Panc1 (cell line): ENCODE data around the gene USP43. TPM values are rescaled to one million over a fixed set of nuclear protein-coding genes. Genes with fewer than 3 reads are reported as not detected.
"Not testable (repeated sequence)": the region's sequence is repeated elsewhere in the genome, so short reads cannot be mapped to it uniquely, and the experiment has no call there.

ENCODE experiments used
- ATAC-seq: fragments of 200-7000 bp; cut with Tn5 transposase; 2 replicates; pipeline ENCODE4 v1.9.1; 2020; ENCODE audit warnings: mild to moderate bottlenecking, moderate library complexity
- BruUV-seq: library from RNA; stranded (reverse); fragments of 400-500 nt; replicated peaks from 2 replicates; lab custom pipeline; 2021; lab: Mats Ljungman, UMichigan
- CTCF ChIA-PET: fragments of 300-600 bp; sonication (Branson Sonifier 250); formaldehyde crosslinking; loops from one replicate; lab custom pipeline; 2022; ENCODE audit warnings: antibody characterized with exemption; lab: Charles Lee
- POLR2A ChIA-PET: fragments of 300-600 bp; sonication (Branson Sonifier 250); formaldehyde crosslinking; loops from one replicate; lab custom pipeline; 2022; ENCODE audit warnings: antibody characterized with exemption; lab: Charles Lee
- DNase-seq: peaks from one replicate; pipeline ENCODE4 v3.0.0-alpha.2; 2010; ENCODE audit warnings: low read depth, low spot score
- H3K27ac ChIP-seq: 2 replicates; pipeline ENCODE4 v1.5.1; 2011; ENCODE audit warnings: mild to moderate bottlenecking, low read length, inconsistent platforms
- H3K27me3 ChIP-seq: fragments of 200-500 bp; sonication (Bioruptor generic); 2 replicates; pipeline ENCODE4 v1.6.0; 2014; ENCODE audit warnings: low read length, inconsistent platforms; ENCODE audit not compliant: control insufficient read depth, insufficient read depth
- H3K36me3 ChIP-seq: fragments of 200-500 bp; sonication (Bioruptor generic); 2 replicates; pipeline ENCODE4 v1.5.1; 2014; ENCODE audit warnings: inconsistent platforms, mild to moderate bottlenecking, low read length, moderate library complexity; ENCODE audit not compliant: control insufficient read depth, insufficient read depth
- H3K4me1 ChIP-seq: 2 replicates; pipeline ENCODE4 v1.5.1; 2011; ENCODE audit warnings: inconsistent platforms, mild to moderate bottlenecking, low read length, moderate library complexity; ENCODE audit not compliant: control insufficient read depth, insufficient read depth
- H3K4me3 ChIP-seq, 2 experiments: 2 replicates each; pipeline ENCODE4 v1.5.1; 2011 to 2012; ENCODE audit warnings: low read depth in 2 of 2, low read length in 2 of 2, mild to moderate bottlenecking in 2 of 2, inconsistent platforms in 1 of 2, moderate library complexity in 1 of 2
- H3K9me3 ChIP-seq: fragments of 200-500 bp; sonication (Bioruptor generic); 2 replicates; pipeline ENCODE4 v1.5.1; 2014; ENCODE audit warnings: low read depth, mild to moderate bottlenecking, inconsistent platforms, low read length, moderate library complexity; ENCODE audit not compliant: control insufficient read depth, insufficient read depth
- CTCF ChIP-seq: fragments of 450-650 bp; IDR thresholded peaks from 2 replicates; pipeline ENCODE4 v1.5.1; 2017; ENCODE audit warnings: mild to moderate bottlenecking
- POLR2AphosphoS5 ChIP-seq: IDR thresholded peaks from 2 replicates; pipeline ENCODE4 v1.6.1; 2012; ENCODE audit warnings: mild to moderate bottlenecking, low read depth, low read length, moderate library complexity
- REST ChIP-seq, 2 experiments: IDR thresholded peaks; 2 replicates each; pipeline ENCODE4 v1.6.1; 2011 to 2012; ENCODE audit warnings: low read depth in 2 of 2, control low read depth in 1 of 2, low read length in 1 of 2, mild to moderate bottlenecking in 1 of 2, moderate library complexity in 1 of 2; ENCODE audit not compliant: insufficient read depth in 1 of 2
- SIN3A ChIP-seq: IDR thresholded peaks from 2 replicates; pipeline ENCODE4 v1.6.1; 2012; ENCODE audit warnings: low read depth, mild to moderate bottlenecking, low read length, moderate library complexity, borderline replicate concordance; ENCODE audit not compliant: insufficient read depth
- TCF7L2 ChIP-seq: IDR thresholded peaks from 2 replicates; pipeline ENCODE4 v1.6.1; 2011; ENCODE audit warnings: mild to moderate bottlenecking, low read depth, low read length, inconsistent platforms
- in situ Hi-C: cut with HindIII; loops from 2 replicates; pipeline ENCODE4 v1.10.0; 2016; ENCODE audit warnings: low sequenced_read_pairs, low pct_unique_long_range_greater_than_20kb
- intact Hi-C: fragments of 100-400 bp; cut with micrococcal nuclease; formaldehyde crosslinking; loops from one replicate; pipeline ENCODE4 v1.10.0; 2022; ENCODE audit not compliant: unreplicated experiment
- total RNA-seq: library from RNA; stranded (reverse); gene quantifications from one replicate; pipeline ENCODE4 v1.2.1, GENCODE V29; 2021; ENCODE audit not compliant: unreplicated experiment

USP43 gene
- total RNA-seq, 1 experiment from 2014 or later: 7.3 TPM

GRCh38 chr17:9658593-9659211 is 13.4 kb downstream of the USP43 start:
- DNase-seq (no peak), ATAC-seq (no peak)
- in situ Hi-C loops: no loop called here
- no peaks in the 10 kb centered on the region for H3K27me3 ChIP-seq
- H3K36me3 ChIP-seq: no peaks in the 10 kb centered on the region
- no peaks in the 10 kb centered on the region for H3K9me3 ChIP-seq
- TF ChIP-seq CTCF: no peak
- no peak for TF ChIP-seq REST (IDR thresholded peaks at IDR 0.05; ENCODE audit: insufficient read depth in 1 of 2, low read depth in 2 of 2, low read length in 1 of 2)
- no peak for TF ChIP-seq TCF7L2
- TF ChIP-seq SIN3A: no peak
- no peak for TF ChIP-seq POLR2AphosphoS5
- intact Hi-C loops: no loop called here
- no peak overlapping the region for H3K4me3 ChIP-seq
- CTCF ChIA-PET: no interaction called here
- POLR2A ChIA-PET: no interaction called here
- BruUV-seq: TSS peak; percentile 19
- no peaks in the 10 kb centered on the region for H3K4me1 ChIP-seq
- H3K27ac ChIP-seq: no peak overlapping the region

- TF ChIP-seq REST (IDR thresholded peaks at IDR 0.05; ENCODE audit: insufficient read depth in 1 of 2, low read depth in 2 of 2, low read length in 1 of 2) (no peak), POLR2AphosphoS5 (no peak), TCF7L2 (no peak), SIN3A (no peak), CTCF (no peak)
- Histone ChIP-seq H3K36me3 (no peaks in the 10 kb centered on the region), H3K9me3 (no peaks in the 10 kb centered on the region), H3K27ac (no peak overlapping the region), H3K4me1 (no peaks in the 10 kb centered on the region), H3K27me3 (no peaks in the 10 kb centered on the region), H3K4me3 (no peak overlapping the region)
- no TSS peak for BruUV-seq
- CTCF ChIA-PET: no interaction called here
- POLR2A ChIA-PET: interaction anchor here (0.7 kb wide), 1 partner anchor 9 kb away, joined by 4 read pairs; no protein-coding TSS in a partner anchor
- no peak for ATAC-seq
- no peak for DNase-seq
- intact Hi-C loops: no loop called here
- in situ Hi-C loops: no loop called here
Measured at GRCh38 chr17:9661027-9661426, 15.7 kb downstream of the USP43 start.

- H3K9me3 ChIP-seq, in situ Hi-C loops, intact Hi-C loops, ATAC-seq, H3K27me3 ChIP-seq, POLR2A ChIA-PET, H3K36me3 ChIP-seq, CTCF ChIA-PET, H3K4me1 ChIP-seq, DNase-seq, H3K27ac ChIP-seq, BruUV-seq, H3K4me3 ChIP-seq: not testable (repeated sequence)
Measured at GRCh38 chr17:9663511-9663910, 18.2 kb downstream of the USP43 start.
